ACC112 (cell line): ENCODE measurements around the gene SNTG2.

Source experiments
- H2AFZ ChIP-seq: fragments of 200-600 bp; sonication (generic); one replicate; pipeline ENCODE4 v1.6.0; 2017; ENCODE audit warnings: antibody characterized with exemption, low read length; ENCODE audit not compliant: unreplicated experiment
- H3K27ac ChIP-seq: fragments of 200-600 bp; sonication (generic); 2 replicates; pipeline ENCODE4 v1.5.1; 2014; ENCODE audit warnings: low read depth, mild to moderate bottlenecking, antibody characterized with exemption, low read length, moderate library complexity
- H3K27me3 ChIP-seq: fragments of 200-600 bp; sonication (generic); 2 replicates; pipeline ENCODE4 v1.6.1; 2014; ENCODE audit warnings: mild to moderate bottlenecking, antibody characterized with exemption, low read length, moderate library complexity, mixed read lengths; ENCODE audit not compliant: insufficient read depth
- H3K36me3 ChIP-seq: fragments of 200-600 bp; sonication (generic); 2 replicates; pipeline ENCODE4 v1.6.1; 2016; ENCODE audit warnings: mild to moderate bottlenecking, antibody characterized with exemption, low read length, moderate library complexity, mixed read lengths; ENCODE audit not compliant: insufficient read depth
- H3K4me1 ChIP-seq: fragments of 200-600 bp; sonication (generic); one replicate; pipeline ENCODE4 v1.6.1; 2016; ENCODE audit warnings: low read length, mixed read lengths; ENCODE audit not compliant: insufficient read depth, unreplicated experiment, control insufficient read depth
- H3K4me3 ChIP-seq: fragments of 200-600 bp; sonication (generic); 2 replicates; pipeline ENCODE4 v1.5.1; 2014; ENCODE audit warnings: mild to moderate bottlenecking, low read depth, low read length
- H3K79me2 ChIP-seq: fragments of 200-600 bp; sonication (generic); one replicate; pipeline ENCODE4 v1.6.0; 2016; ENCODE audit warnings: low read length; ENCODE audit not compliant: control insufficient read depth, unreplicated experiment, insufficient read depth

The SNTG2 gene

DNA sequence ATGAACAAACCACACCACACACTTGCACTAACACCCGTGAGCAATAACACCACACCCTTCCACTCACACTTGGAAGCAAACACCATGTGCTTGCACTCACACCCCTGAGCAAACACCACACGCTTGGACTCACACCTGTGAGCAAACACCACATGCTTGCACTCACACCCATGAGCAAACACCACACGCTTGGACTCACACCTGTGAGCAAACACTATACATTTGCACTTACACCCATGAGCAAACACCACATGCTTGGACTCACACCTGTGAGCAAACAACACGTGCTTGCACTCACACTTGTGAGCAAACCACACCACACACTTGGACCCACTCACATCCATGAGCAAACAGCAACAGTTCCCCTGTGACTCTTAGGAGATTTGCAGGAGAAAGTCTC, 24.4 kb downstream of the SNTG2 start:
- Histone ChIP-seq H3K27ac (no peak overlapping the region), H3K4me1 (no peaks in the 10 kb centered on the region), H3K79me2 (no peaks in the 10 kb centered on the region), H3K27me3 (no peaks in the 10 kb centered on the region), H3K36me3 (no peaks in the 10 kb centered on the region), H2AFZ (no peak overlapping the region), H3K4me3 (no peak overlapping the region)

DNA sequence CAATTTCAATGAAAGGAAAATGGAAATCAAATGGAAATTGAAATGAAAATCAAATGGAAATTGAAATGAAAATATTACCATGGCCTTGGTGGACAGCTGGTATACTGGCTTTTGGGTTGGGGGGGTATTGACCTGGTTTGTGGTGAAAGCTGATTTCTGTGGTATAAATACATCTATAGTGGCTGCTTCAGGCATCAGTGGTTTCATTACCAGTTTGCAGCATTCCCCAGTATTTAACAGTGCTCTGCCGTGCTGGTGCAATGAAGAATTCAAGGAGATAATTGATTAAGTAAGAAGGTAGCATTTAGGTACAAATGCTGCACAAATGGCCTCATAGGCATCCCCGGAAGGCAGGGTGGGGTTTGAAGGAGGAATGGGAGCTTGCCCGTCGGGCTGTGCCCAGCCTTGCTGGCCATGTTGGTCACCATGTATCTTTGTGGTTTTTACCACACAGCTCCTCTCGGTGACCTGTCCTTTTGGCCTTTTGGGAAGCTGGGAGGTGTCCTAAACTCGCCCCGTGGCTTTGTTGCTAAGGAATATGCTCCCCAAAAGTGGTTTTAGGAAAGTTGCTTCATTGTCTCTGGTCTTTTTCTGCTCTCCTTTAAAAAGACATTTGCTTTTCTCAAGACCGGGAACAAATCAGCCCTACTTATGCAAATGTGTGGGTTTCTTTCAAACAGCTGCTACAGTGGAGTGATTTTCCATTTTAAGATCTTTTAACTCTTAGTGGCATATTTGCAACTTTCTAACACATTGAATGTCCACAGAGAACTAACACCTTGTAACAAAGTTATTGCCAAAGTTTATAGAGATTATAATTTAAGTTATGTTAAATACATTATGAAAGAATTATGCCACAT, 28.6 kb downstream of the SNTG2 start:
- Histone ChIP-seq H3K36me3 (no peaks in the 10 kb centered on the region), H3K79me2 (no peaks in the 10 kb centered on the region), H3K4me1 (no peaks in the 10 kb centered on the region), H2AFZ (no peak overlapping the region), H3K27ac (no peak overlapping the region), H3K4me3 (no peak overlapping the region), H3K27me3 (no peaks in the 10 kb centered on the region)

DNA sequence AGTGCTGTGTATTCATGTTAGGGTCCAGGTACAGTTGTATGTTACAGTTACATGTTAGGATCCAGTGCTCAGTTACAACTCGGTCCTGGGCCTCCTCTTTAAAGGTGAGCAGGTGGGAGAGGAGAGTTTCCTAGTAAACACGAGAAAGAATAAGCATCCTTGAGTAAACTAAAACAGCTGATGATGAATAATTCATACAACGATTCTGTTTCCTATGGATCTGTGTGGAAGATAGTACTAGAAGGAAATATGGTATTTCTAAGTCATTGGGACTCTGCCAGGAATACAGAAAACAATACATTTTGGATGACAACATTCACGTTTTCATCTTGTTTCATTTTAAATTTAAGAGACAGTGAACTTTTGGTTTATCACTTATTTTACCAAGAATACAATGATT, 29.5 kb downstream of the SNTG2 start:
- no peaks in the 10 kb centered on the region for H3K4me1 ChIP-seq
- H2AFZ ChIP-seq = no peak overlapping the region
- H3K4me3 ChIP-seq = no peak overlapping the region
- H3K27ac ChIP-seq = no peak overlapping the region
- no peaks in the 10 kb centered on the region for H3K36me3 ChIP-seq
- no peaks in the 10 kb centered on the region for H3K27me3 ChIP-seq
- H3K79me2 ChIP-seq = no peaks in the 10 kb centered on the region

DNA sequence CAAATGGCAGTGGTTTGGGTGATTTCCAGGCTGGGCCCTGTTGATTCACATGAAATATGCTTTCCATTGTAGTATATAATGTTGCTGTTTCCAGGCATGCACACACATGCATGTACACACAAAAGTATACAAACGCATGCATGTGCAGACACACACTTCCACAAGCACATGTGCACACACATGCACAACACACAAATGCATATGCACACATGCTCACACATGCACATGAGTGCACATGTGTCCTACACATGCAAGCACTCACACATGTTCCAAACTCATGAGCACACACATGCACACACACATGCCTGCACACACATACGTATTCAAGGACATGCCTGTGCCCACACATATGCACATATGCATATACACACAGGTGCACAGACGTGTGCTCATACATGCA, 30.6 kb downstream of the SNTG2 start:
- H3K79me2 ChIP-seq = no peaks in the 10 kb centered on the region
- H2AFZ ChIP-seq = no peak overlapping the region
- H3K4me3 ChIP-seq = no peak overlapping the region
- H3K27ac ChIP-seq = no peak overlapping the region
- H3K36me3 ChIP-seq = no peaks in the 10 kb centered on the region
- H3K27me3 ChIP-seq = no peaks in the 10 kb centered on the region
- no peaks in the 10 kb centered on the region for H3K4me1 ChIP-seq

DNA sequence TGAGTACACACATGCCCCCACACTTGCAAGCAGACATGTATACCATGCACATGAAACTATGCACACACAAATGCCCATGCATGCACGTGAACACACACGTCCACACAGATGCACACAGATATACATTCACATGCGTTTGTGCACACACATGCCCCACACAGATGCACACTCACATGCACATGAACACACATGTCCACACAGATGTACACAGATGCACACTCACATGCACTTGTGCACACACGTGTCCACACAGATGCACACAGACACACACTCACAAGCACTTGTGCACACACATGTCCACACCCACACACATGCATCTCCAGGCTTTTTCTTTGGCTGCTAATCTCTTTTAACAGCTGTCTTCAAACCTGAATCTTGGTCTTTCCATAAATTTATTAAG, 31.1 kb downstream of the SNTG2 start:
- Histone ChIP-seq H3K4me3 (no peak overlapping the region), H3K27ac (no peak overlapping the region), H3K27me3 (no peaks in the 10 kb centered on the region), H2AFZ (no peak overlapping the region), H3K79me2 (no peaks in the 10 kb centered on the region), H3K36me3 (no peaks in the 10 kb centered on the region), H3K4me1 (no peaks in the 10 kb centered on the region)

DNA sequence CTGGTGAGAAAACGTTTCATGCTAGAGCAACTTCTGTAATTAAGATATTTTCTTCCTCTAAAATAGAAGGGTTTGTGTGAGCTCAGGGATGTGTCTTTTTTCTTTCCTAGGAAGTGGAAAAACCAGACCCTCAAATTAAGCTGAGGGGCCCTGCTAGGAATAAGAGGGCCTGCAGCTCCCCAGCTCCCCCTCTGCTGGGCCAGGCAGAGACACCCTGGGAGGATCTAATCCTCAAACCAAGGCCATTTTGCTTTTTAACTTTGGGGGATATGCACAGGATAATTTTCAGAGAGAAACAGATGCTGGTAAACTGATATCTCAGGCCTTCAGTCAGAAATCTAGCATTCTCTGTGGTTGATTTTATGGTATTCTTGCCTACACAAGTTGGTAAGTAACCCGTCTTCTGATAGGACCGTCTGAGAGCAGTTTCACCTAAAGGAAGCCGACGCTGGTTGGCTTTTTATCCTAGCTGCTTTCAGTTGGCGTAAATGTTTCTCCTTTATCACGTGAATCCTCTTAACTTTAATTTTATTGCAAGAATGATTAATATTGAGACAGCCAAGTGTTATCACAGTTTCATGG, 34.8 kb downstream of the SNTG2 start:
- H3K36me3 ChIP-seq = no peaks in the 10 kb centered on the region
- no peaks in the 10 kb centered on the region for H3K4me1 ChIP-seq
- H3K27ac ChIP-seq = no peak overlapping the region
- H3K27me3 ChIP-seq = no peaks in the 10 kb centered on the region
- H3K79me2 ChIP-seq = no peaks in the 10 kb centered on the region
- H2AFZ ChIP-seq = no peak overlapping the region
- no peak overlapping the region for H3K4me3 ChIP-seq

DNA sequence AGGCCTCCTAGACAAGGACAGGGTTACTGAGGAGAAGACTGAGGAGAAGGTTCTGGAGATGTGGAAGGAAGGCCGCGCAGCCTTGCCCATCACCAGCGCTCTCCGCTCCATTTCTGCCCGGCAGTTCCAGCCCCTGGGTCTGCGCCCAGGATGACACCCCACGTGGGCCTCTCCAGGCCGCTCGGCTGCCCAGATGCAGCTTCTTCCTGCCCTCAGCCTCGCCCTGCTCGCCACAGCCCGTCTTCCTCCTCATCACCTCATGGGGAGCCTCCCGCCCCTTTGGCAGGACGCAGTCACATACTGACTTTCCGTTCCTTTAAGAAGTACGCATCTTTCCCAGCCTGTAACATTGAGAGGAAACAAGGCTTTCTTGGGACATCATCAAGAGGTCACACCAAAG, 37.1 kb downstream of the SNTG2 start:
- H3K4me1 ChIP-seq = no peaks in the 10 kb centered on the region
- no peaks in the 10 kb centered on the region for H3K79me2 ChIP-seq
- no peaks in the 10 kb centered on the region for H3K27me3 ChIP-seq
- no peak overlapping the region for H3K27ac ChIP-seq
- no peaks in the 10 kb centered on the region for H3K36me3 ChIP-seq
- H2AFZ ChIP-seq = no peak overlapping the region
- H3K4me3 ChIP-seq = no peak overlapping the region

DNA sequence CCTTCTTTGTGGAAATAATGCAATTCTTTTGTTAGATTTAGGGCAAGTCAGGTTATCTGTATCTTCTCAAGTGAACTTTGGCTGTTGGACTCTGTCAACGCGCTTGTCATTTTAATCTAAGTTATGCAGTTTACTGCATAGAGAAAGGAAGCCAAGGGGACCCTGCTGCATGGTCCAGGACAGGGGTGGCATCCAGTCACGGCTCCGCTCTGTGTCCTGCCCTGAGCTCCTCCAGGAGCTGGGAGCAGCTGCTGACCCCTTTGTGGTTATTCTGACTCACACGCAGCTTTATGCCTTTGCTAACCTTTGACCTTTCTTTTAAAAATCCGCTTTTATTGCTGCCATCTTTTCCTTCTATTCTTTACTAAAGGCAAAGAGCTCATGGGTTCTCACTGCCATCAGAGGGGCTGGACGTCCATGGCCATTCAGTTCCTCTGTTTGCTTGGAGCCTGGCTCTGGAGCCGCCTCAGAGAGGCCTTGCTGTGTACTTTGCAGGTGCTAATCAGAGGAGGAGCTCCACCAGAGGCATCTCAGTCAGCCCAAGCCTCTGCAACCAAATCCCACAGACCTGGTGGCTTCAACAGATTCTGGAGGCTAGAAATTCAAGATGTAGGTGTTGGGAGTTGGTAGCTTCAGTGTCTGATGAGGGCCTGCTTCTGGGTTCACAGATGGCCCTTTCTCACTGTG, 39.3 kb downstream of the SNTG2 start:
- Histone ChIP-seq H3K4me3 (no peak overlapping the region), H3K27ac (no peak overlapping the region), H3K4me1 (no peaks in the 10 kb centered on the region), H3K79me2 (no peaks in the 10 kb centered on the region), H3K36me3 (no peaks in the 10 kb centered on the region), H3K27me3 (no peaks in the 10 kb centered on the region), H2AFZ (no peak overlapping the region)

DNA sequence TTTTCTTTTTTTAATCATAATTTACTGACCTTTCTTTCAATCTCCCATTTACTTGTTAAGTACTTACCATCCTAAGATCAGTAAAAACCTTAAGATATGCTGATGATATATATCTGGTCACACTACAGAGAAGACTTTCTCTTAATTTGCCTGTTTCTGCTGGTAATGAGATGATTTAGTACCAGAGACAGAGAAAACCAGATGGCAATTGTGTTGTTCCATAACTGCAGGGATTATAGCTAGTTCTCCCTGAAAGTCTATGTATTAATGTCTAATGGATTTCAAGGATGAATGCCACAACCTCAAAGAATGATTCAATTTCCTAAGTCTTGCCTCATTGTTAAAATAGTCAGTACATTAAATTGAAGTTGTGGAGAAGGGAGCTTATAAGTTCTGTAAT, 40.3 kb downstream of the SNTG2 start:
- H3K27me3 ChIP-seq = no peaks in the 10 kb centered on the region
- no peaks in the 10 kb centered on the region for H3K36me3 ChIP-seq
- no peak overlapping the region for H3K27ac ChIP-seq
- H3K79me2 ChIP-seq = no peaks in the 10 kb centered on the region
- no peaks in the 10 kb centered on the region for H3K4me1 ChIP-seq
- H2AFZ ChIP-seq = no peak overlapping the region
- no peak overlapping the region for H3K4me3 ChIP-seq

DNA sequence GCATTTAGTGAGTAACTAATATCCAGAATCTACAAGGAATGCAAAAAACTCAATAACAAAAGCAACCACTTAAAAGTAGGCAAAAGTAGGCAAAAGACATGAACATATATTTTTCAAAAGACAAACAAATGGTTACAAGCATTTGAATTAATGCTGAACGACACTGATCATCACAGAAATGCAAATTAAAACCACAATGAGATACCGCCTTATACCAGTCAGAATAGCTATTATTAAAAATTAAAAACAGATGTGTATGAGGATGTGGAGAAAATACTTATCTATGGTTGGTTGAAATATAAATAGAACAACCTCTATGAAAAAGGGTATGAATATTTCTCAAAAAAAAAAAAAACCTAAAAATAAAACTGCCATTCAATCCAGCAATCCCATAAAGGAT, 51.7 kb downstream of the SNTG2 start:
- Histone ChIP-seq H3K27me3 (no peaks in the 10 kb centered on the region), H3K4me1 (no peaks in the 10 kb centered on the region), H3K79me2 (no peaks in the 10 kb centered on the region), H3K27ac (no peak overlapping the region), H3K36me3 (no peaks in the 10 kb centered on the region), H3K4me3 (no peak overlapping the region), H2AFZ (no peak overlapping the region)

DNA sequence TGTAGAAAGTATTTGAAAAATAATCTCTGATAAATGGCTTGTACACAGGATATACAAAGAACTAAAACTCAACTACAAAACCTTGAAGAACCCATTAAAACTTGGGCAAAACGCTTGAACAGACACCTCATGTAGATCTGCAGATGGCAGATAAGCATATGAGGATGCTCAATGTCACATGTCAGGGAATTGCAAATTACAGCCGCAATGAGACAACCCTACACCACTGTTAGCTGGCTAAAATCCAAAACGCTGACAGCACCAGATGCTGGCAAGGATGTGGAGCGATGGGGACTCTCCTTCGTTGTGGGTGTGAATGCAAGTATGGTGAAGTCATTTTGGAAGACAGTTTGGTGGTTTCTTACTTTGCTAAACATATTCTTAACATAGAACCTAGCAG, 53.7 kb downstream of the SNTG2 start:
- Histone ChIP-seq H3K27ac (no peak overlapping the region), H3K36me3 (no peaks in the 10 kb centered on the region), H3K27me3 (no peaks in the 10 kb centered on the region), H3K4me3 (no peak overlapping the region), H3K4me1 (no peaks in the 10 kb centered on the region), H3K79me2 (no peaks in the 10 kb centered on the region), H2AFZ (no peak overlapping the region)
